OCI-LY3 (cell line): ENCODE data around the gene BANF2.
"Not testable (repeated sequence)": the region's sequence is repeated elsewhere in the genome, so short reads cannot be mapped to it uniquely, and the experiment has no call there.

Source experiments
- H2AFZ ChIP-seq: fragments of 200-600, 300-600 bp; shearing (Covaris generic); 2 replicates; pipeline ENCODE4 v1.6.0; 2014; ENCODE audit warnings: antibody characterized with exemption, low read depth, low read length
- H3K27ac ChIP-seq: fragments of 200-600, 300-600 bp; sonication (generic); 2 replicates; pipeline ENCODE4 v1.5.1; 2014; ENCODE audit warnings: mild to moderate bottlenecking, low read length, moderate library complexity, mixed read lengths
- H3K27me3 ChIP-seq: fragments of 200-600, 300-600 bp; sonication (generic); 2 replicates; pipeline ENCODE4 v1.6.1; 2014; ENCODE audit warnings: low read depth, low read length, mixed read lengths
- H3K36me3 ChIP-seq: fragments of 200-600, 300-600 bp; sonication (generic); replicated peaks from 2 replicates; pipeline ENCODE3; 2014; ENCODE audit warnings: low read depth, low read length, mixed read lengths
- H3K4me1 ChIP-seq: fragments of 300-600, 200-600 bp; sonication (generic); 2 replicates; pipeline ENCODE4 v1.6.1; 2014; ENCODE audit warnings: low read length, mixed read lengths
- H3K4me2 ChIP-seq: fragments of 200-600, 300-600 bp; sonication (generic); 2 replicates; pipeline ENCODE4 v1.6.1; 2014; ENCODE audit warnings: low read length, mixed read lengths
- H3K4me3 ChIP-seq: fragments of 300-600, 200-600 bp; sonication (generic); 2 replicates; pipeline ENCODE4 v1.5.1; 2014; ENCODE audit warnings: antibody characterized with exemption, mild to moderate bottlenecking, low read length, moderate library complexity
- H3K79me2 ChIP-seq: fragments of 300-600, 200-600 bp; shearing (Covaris generic); 2 replicates; pipeline ENCODE4 v1.6.1; 2014; ENCODE audit warnings: mild to moderate bottlenecking, low read length, mixed read lengths
- H3K9ac ChIP-seq: fragments of 300-600, 200-600 bp; shearing (Covaris generic); 2 replicates; pipeline ENCODE4 v1.6.0; 2014; ENCODE audit warnings: mild to moderate bottlenecking, low read length, moderate library complexity
- H3K9me3 ChIP-seq: fragments of 200-600, 300-600 bp; shearing (Covaris generic); 2 replicates; pipeline ENCODE4 v1.6.1; 2014; ENCODE audit warnings: low read length, mixed read lengths; ENCODE audit not compliant: insufficient read depth
- H4K20me1 ChIP-seq: fragments of 200-600, 300-600 bp; sonication (generic); 2 replicates; pipeline ENCODE4 v1.6.1; 2016; ENCODE audit warnings: low read length, mixed read lengths; ENCODE audit not compliant: insufficient read depth
- EZH2phosphoT487 ChIP-seq: fragments of 200-600 bp; shearing (Covaris generic); IDR thresholded peaks from 2 replicates; pipeline ENCODE4 v1.6.1; 2018; ENCODE audit warnings: antibody characterized with exemption, mixed run types, low read depth
- TF ChIP-seq, protein P1 (sequence below): fragments of 200-600, 300-600 bp; sonication (generic); IDR thresholded peaks from 2 replicates; pipeline ENCODE4 v1.5.1; 2014; ENCODE audit warnings: antibody characterized with exemption, low read length, low read depth

BANF2 gene

DNA sequence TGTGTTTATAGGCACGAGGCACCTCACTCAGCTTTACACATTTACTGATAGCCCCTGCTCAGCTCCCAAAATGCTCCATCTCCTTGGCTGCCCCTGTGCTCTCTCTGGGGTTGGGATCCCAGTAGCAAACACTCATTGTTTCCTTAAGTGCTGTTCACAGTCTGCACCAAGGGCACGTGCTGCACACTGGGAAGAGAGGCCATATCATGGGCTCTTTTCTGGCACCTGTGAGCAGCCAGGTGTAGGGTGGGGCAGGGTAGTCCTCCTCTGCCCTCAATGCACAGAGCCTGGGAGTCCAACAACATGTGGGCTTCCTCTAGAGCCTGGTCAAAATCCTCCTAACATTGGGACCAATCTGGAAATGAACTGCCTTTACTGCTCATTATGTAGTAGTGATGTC, 67.9 kb downstream of the BANF2 start:
- Histone ChIP-seq H3K4me3 (no peak overlapping the region), H4K20me1 (no peaks in the 10 kb centered on the region), H3K4me1 (no peaks in the 10 kb centered on the region), H3K27me3 (peaks cover 13% of the 10 kb centered on the region), H3K4me2 (no peak overlapping the region), H3K9ac (no peak overlapping the region), H3K9me3 (no peaks in the 10 kb centered on the region), H2AFZ (no peak overlapping the region), H3K27ac (no peak overlapping the region), H3K79me2 (no peaks in the 10 kb centered on the region), H3K36me3 (no peaks in the 10 kb centered on the region)
- TF ChIP-seq EZH2phosphoT487: no peak
- TF ChIP-seq, protein P1, sequence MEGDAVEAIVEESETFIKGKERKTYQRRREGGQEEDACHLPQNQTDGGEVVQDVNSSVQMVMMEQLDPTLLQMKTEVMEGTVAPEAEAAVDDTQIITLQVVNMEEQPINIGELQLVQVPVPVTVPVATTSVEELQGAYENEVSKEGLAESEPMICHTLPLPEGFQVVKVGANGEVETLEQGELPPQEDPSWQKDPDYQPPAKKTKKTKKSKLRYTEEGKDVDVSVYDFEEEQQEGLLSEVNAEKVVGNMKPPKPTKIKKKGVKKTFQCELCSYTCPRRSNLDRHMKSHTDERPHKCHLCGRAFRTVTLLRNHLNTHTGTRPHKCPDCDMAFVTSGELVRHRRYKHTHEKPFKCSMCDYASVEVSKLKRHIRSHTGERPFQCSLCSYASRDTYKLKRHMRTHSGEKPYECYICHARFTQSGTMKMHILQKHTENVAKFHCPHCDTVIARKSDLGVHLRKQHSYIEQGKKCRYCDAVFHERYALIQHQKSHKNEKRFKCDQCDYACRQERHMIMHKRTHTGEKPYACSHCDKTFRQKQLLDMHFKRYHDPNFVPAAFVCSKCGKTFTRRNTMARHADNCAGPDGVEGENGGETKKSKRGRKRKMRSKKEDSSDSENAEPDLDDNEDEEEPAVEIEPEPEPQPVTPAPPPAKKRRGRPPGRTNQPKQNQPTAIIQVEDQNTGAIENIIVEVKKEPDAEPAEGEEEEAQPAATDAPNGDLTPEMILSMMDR: no peak

DNA sequence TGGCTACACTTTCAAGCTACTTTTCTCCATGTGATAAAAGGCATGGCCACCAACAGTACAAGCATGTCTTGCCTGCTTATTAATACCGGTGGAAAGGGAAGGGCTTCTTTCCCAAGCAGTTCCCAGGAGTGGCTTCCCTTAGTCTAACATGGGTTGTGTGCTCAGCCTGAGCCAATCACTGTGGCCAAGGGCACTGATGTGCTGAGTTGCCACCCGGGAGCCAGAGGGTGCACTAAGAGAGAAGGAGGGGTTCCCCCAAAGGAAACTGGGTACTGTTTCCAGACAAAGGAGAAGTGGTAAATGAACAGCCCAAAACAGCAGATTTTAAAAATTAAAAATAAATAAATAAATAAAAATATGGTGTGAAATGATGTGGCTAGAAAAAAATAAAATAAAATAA, 68.5 kb downstream of the BANF2 start:
- no peak for TF ChIP-seq EZH2phosphoT487
- TF ChIP-seq, protein P1: no peak
- no peak overlapping the region for H3K27ac ChIP-seq
- H3K9ac ChIP-seq: no peak overlapping the region
- no peaks in the 10 kb centered on the region for H4K20me1 ChIP-seq
- H3K4me1 ChIP-seq: no peaks in the 10 kb centered on the region
- no peaks in the 10 kb centered on the region for H3K79me2 ChIP-seq
- no peak overlapping the region for H2AFZ ChIP-seq
- no peak overlapping the region for H3K4me2 ChIP-seq
- no peaks in the 10 kb centered on the region for H3K9me3 ChIP-seq
- peaks cover 13% of the 10 kb centered on the region for H3K27me3 ChIP-seq
- no peak overlapping the region for H3K4me3 ChIP-seq
- H3K36me3 ChIP-seq: no peaks in the 10 kb centered on the region

DNA sequence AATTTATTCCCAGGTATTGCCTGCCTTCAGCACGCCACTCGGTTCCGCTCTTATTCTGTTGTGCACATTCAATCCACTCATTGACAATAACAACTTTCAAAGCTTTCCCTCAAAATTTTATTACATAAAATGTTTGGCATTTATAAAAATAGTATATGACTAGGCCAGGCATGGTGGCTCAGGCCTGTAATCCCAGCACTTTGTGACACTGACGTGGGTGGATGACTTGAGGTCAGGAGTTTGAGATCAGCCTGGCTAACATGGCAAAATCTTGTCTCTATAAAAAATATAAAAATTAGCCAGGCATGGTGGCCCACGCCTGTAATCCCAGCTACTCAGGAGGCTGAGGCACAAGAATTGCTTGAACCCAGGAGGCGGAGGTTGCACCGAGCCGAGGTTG, 70.0 kb downstream of the BANF2 start:
- not testable (repeated sequence) for H3K27ac ChIP-seq, H4K20me1 ChIP-seq, H3K4me1 ChIP-seq, H2AFZ ChIP-seq, H3K4me3 ChIP-seq, H3K79me2 ChIP-seq, H3K9me3 ChIP-seq, H3K4me2 ChIP-seq, H3K36me3 ChIP-seq, H3K9ac ChIP-seq
- peaks cover 13% of the 10 kb centered on the region for H3K27me3 ChIP-seq

DNA sequence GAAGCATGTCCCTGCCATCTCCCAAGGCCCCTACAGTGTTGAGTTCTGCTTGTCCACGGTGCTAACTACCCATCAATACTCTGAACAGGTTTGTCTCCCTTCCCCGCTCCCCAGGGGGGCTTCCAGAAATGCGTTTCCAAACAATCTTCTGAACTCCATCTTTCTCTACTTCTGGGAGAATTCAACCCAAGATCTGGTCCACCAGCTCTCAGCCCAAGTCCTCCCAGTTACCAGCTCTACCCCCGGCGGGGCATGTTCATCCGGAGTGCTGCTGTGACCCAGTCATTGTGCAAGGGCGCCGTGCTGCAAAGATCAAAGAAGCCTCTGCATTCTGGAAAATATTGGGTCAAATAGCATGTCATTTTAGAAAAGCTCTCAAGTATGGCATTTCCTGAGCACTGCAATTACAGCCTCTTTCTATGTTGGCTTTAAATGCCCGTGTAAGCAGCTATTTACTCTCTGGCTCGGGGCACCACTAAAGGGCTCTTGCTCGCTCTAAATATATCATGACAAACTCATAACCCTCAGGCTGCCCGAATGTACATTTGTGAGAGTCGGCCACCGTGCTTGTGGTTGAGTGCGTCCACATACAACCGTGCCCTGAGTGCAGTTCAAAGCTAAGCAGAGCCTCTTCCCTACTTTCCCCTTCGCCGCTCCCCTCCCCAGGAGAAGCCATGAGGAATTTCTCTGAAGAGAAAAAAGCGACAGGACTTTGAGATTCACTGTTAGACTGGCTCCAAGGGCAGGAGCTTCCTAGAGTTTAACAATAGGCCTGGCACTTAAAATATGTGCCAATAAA, 71.6 kb downstream of the BANF2 start:
- no peak overlapping the region for H3K4me2 ChIP-seq
- H3K27ac ChIP-seq: no peak overlapping the region
- H3K9me3 ChIP-seq: no peaks in the 10 kb centered on the region
- no peak overlapping the region for H3K4me3 ChIP-seq
- no peaks in the 10 kb centered on the region for H4K20me1 ChIP-seq
- H2AFZ ChIP-seq: no peak overlapping the region
- no peaks in the 10 kb centered on the region for H3K4me1 ChIP-seq
- H3K9ac ChIP-seq: no peak overlapping the region
- TF ChIP-seq, protein P1: no peak
- TF ChIP-seq EZH2phosphoT487: no peak
- H3K79me2 ChIP-seq: no peaks in the 10 kb centered on the region
- H3K27me3 ChIP-seq: peaks cover 10% of the 10 kb centered on the region
- H3K36me3 ChIP-seq: no peaks in the 10 kb centered on the region
